HG02943 (cell line): ENCODE measurements around the gene HGFAC.

Experiments used
- ATAC-seq: cut with Tn5 transposase; IDR thresholded peaks from one replicate; pipeline ENCODE4 v1.9.1; 2021; ENCODE audit warnings: mild to moderate bottlenecking, low read depth, moderate library complexity; ENCODE audit not compliant: unreplicated experiment

Gene HGFAC

DNA sequence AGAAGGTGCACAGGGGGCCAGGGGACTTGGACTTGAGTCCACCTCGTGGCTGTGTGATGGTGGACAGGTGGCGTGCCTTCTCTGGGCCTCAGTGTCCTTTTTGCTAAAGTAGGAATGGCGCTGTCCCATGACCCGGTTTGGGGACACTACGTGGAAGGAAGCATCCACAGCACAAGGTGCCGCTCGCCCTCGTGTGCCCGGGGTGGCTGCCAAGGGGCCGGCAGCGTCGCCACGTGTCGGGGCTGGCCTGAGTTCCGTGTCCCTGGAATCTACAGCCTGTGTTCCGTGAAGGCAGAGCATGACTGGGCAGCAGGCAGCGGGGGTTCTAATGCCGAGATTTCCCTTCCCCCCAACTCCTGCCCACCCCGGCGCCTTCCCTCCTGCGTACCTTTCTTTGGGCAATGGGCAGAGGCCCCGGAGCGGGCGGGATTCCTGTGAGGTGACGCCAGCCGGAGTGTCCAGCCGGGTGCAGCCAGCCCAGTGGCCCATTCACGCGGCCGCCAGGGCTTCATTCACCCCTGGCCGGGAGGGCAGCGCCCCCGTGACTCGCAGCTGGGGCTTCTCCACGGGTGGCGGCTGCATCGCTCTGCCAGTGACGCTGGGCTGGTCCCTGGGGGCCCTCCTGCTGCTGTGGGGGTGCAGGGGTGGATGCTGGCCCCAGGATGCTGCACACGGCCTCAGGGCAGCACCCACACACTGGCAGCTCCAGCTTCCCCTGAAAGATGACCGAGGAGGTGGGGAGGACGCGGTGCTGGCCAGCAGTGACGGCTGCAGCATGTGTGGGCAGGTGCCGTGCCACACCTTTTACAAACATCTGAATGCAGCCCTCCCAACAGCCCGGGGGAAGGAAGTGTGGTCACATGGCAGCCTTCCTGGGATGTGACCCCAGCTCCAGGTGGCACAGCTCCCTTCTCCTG lies 42.5 kb downstream of the HGFAC start:
- no peak for ATAC-seq

GRCh38 chr4:3485011-3485791 lies 43.4 kb downstream of the HGFAC start:
- no peak for ATAC-seq

DNA sequence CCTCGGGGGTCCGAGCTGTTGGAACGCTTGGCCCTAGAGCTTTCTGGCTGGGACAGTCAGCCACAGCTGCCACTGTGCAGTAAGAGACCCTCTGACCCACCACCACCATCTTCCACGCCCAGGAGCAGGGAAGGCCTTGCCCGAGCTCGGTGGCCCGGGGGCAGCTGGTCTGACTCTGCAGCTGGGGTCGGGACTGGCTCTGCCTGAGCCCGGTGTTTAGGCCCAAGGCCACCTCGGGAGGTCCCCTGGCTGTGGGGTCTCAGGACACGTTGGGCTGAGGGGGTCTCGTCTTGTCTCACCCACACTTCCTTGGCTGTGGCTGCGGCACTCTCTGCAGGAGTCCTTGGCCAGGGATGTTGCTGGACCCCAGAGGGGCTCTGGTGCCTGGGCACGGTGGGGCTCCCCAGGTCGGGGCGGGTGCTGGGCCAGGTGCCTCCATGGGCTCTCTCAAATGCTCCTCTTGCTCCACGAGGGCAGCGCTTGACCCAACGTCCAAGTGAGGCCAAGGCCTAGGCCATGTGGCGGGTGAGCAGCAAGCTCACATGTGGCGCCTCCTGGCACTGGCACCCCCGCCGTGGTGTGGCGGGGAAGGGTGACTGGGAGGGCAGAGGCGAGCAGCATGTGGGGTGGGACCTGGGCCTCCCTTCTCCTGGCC lies 44.2 kb downstream of the HGFAC start:
- ATAC-seq, result no peak

GRCh38 chr4:3486541-3487540 lies 45.1 kb downstream of the HGFAC start:
- ATAC-seq, result no peak

DNA sequence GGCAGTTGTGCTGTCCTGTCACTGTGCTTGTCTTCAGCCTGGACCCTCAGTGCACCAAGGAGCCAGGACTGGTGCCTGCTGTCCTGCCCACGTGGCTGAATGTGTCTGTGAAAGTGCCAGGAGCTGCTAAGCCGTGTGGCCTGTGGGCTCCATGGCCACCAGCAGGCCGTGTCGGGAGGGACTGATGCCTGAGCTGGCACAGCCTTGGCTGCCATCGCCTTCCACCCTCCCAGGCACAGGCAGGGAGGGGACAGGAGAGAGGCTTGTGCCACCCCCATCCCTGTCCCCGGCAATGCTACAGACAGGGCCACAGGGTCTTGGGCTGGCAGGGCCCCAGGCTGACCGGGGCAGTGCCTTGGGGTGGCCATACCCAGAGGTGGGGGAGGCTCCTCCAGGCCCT lies 46.1 kb downstream of the HGFAC start:
- no peak for ATAC-seq

- no peak for ATAC-seq
Measured at GRCh38 chr4:3488820-3489219, 47.1 kb downstream of the HGFAC start.

GRCh38 chr4:3489451-3489962 lies 47.7 kb downstream of the HGFAC start:
- ATAC-seq, result no peak

- no peak for ATAC-seq
Measured at GRCh38 chr4:3491681-3492405, 50.1 kb downstream of the HGFAC start.

- ATAC-seq, result no peak
Measured at GRCh38 chr4:3492741-3493719, 51.3 kb downstream of the HGFAC start.

DNA sequence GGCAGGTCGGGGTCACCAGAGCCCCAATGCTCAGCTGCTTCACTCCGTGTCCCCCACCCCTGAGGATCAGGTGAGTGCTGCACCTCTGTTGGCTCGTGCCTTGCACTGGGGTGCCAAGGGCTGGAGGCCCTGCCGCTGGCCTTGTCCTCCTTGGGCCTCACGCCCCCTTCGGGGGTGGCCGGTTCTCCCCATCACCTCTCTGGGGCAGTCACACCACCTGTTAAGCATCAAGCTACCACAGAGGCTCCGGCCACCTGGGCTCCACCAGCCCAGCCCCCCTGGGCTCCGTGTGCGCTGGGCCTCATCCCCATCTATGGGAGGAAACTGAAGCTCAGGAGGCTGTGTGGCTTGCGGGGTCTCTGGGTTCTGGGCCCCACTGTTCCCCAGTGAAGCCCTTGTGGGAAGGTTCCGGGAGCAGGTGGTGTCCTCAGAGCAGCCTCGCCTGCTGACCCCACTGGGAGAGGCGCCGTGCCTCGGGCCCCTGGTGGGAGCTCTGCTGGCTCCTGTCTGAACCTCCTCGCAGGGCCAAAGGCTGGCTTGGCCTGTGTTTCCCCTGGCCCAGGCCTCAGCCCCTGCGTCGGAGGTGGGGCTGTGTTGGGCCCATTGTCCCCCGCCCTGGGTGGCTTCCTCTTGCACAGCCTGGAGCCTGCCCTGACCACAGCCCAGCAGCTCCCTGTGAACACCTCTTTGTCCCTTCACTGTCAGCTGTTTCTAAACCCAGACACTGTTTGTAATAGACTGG lies 52.1 kb downstream of the HGFAC start:
- no peak for ATAC-seq

- ATAC-seq, result no peak
Measured at GRCh38 chr4:3494462-3494871, 52.7 kb downstream of the HGFAC start.

GRCh38 chr4:3495204-3495975 lies 53.6 kb downstream of the HGFAC start:
- no peak for ATAC-seq

DNA sequence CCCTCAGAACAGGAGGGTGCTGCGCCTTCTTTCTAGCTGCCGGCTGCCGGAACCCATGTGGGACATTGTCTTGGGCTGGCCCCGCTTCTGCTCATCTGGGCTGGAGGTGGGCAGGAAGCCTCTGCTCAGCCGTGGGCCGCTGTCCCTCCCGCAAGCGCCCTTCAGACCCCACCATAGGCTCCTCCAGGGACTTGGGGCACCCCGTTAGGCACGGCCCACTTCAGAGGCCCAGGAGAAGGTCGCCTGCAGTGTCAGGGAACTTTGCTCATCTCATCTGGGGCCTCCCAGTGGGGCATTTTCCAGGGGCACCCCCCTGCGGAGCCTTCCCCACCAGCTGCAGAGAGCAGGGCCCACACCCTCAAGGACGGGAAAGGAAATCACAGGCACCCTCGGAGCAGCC lies 54.3 kb downstream of the HGFAC start:
- ATAC-seq, result no peak

- ATAC-seq, result no peak
Measured at GRCh38 chr4:3497095-3497494, 55.3 kb downstream of the HGFAC start.

DNA sequence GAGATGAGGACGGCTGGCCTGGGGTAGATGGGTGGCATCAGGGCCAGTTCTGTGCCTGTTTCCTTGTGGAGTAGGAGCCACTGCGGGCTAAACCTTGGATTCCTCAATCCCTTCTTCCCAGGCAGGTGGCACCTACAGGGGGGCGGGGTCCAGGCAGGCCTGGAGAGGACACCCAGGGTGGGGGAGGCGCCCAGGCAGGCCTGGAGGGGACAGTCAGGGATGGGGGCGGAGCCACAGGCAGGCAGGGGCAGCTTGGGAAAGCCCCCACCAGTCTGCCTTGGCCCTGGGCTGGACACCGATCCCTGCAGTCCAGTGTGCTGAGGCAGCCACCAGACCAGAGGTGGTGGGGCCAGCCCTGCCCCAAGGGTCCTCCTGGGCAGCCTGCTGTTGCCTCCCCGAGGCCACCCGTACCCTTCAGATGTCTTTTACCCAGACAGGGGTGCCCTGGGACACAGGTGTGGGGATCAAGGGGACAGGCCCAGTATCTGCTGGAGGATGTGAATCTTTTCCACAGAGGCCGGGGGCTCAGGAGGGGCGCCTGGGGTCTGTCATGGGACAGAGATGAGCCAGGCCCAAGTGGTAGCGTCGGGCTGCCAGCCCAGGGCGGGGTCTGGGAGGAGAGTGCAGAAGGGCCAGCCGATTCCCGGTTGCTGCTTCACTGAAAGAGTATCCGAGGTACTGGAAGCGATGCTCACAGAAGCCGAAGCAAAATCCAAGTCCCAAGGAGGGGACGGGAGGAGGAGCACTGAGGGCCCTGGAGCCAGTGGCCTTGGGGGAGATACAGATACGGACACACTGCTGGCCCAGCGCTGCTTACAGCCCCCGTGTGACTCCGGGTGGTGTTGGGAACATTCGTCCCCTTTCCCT lies 56.0 kb downstream of the HGFAC start:
- no peak for ATAC-seq

DNA sequence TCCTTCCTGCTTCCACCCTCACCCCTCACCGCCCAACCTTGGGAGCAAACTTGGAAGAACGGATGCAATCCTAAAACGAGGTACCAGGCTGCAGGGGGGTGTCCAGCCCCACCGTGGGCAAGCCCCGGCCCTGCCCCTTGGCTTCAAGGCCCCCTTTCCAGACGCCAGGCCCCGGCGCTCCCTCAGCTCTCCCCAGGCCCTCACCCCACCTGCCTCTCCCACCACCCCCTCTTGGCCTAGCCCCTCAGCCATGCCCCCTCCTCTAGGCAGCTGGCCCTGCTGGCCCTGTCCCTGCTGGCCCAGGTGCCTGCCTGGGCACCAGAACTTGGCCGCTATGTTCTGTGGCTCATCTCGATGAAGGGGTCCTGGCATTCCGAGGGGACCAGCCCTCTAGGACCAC lies 56.6 kb downstream of the HGFAC start:
- no peak for ATAC-seq
